Omental fat pad (tissue), 4 donors: Measurements from ENCODE around the gene GREB1. TPM values are rescaled to one million over a fixed set of nuclear protein-coding genes. Genes with fewer than 3 reads are reported as not detected.

Experiments
- ATAC-seq: fragments of 150-250 bp; one replicate; pipeline ENCODE4 v1.9.1; 2016; ENCODE audit warnings: mild to moderate bottlenecking, moderate library complexity; ENCODE audit not compliant: low FRiP score
- DNase-seq: peaks from one replicate; pipeline ENCODE4 v3.0.0-alpha.2; 2019; ENCODE audit warnings: low spot score
- total RNA-seq, 4 donors: library from RNA; depleted of rRNA; stranded (reverse); fragments of >200 nt; gene quantifications; one replicate each; pipeline ENCODE4 v1.1.0, GENCODE V29; 2016
- TF ChIP-seq, protein P1 (sequence below), 3 donors: fragments of 450-650 bp; IDR thresholded peaks; one replicate each; pipeline ENCODE4 v1.5.1; 2016 to 2017; ENCODE audit warnings: antibody characterized with exemption in 3 of 3, mild to moderate bottlenecking in 3 of 3, moderate library complexity in 2 of 3

GREB1 gene
- total RNA-seq, 4 donors from 2014 or later, result 1.9 to 12.4 (median 4.1) TPM

DNA sequence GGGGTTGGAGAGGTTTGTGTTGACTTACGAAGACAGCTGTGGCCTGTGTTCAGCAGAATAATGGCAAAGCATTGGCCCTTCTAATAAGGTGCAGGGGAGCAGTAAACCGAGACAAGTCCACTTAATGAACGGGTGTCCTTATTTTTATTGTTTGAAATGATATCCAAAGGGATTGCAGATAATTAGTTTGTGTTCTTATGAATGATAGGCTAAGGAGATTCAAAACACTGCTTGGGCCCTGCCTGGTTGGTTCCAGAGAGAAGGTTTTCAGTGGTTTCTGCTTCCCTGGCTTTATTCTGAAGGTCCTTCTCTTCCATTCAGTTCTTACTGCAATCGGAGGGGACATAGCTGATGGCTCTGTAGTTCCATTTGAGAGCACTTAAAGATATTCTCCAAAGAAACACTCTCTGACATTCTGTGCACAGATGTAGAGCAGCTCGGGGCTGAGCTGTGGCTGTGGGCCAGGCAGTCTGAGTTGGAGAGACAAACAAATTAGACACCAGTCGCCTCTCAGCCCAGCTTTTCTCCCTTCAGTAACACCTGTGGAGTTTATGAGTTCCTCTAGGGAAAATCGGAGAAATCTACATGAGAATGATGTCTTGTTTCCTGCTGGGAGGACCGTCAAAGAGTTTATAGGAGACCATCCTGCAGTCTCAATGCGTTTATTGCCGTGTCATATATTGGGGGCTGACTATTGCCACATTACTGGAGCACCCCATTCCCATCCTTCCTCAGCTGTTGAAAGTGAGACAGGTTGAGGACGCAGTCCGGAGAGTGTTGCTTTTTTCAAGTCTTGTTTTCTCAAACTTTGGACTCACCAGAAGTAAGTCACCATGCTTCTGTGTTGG lies 6.5 kb downstream of the GREB1 start:
- TF ChIP-seq, protein P1, sequence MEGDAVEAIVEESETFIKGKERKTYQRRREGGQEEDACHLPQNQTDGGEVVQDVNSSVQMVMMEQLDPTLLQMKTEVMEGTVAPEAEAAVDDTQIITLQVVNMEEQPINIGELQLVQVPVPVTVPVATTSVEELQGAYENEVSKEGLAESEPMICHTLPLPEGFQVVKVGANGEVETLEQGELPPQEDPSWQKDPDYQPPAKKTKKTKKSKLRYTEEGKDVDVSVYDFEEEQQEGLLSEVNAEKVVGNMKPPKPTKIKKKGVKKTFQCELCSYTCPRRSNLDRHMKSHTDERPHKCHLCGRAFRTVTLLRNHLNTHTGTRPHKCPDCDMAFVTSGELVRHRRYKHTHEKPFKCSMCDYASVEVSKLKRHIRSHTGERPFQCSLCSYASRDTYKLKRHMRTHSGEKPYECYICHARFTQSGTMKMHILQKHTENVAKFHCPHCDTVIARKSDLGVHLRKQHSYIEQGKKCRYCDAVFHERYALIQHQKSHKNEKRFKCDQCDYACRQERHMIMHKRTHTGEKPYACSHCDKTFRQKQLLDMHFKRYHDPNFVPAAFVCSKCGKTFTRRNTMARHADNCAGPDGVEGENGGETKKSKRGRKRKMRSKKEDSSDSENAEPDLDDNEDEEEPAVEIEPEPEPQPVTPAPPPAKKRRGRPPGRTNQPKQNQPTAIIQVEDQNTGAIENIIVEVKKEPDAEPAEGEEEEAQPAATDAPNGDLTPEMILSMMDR (IDR thresholded peaks at IDR 0.05), result no peak
- no peak for ATAC-seq

DNA sequence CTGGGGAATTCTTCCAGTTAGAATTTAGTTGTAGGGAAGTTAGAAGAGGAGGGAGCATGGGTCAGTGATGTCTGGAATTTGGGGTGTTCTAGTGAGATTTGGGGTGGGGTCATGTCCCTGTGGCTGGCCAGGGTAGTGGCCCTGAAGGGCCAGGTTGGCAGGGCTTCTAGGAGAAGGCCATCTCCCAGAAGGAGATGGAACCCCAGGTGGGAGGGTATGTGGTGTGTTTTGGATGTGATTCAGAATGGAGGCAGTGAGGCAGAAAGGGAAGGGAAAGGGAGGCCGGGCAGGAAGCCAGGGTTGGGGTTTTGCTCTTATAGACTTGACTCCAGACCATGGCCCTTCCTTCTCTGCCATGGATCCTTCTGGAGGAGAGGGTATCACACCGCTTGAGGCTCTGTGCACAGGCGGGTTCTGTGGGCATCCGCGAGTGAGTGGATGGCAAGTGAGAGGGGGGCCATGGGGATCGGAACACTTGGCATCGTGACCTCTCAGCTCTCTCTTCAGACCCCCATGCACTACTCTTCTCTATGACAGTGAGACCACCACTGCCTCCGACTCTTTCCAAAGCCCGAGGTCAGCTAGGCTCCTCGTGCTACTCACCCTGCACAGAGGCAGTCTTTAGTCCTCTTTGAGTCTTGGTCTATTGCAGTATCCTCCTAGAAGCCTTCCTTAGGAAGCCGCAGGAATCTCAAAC lies 7.3 kb downstream of the GREB1 start:
- DNase-seq (no peak), ATAC-seq (no peak)
- TF ChIP-seq, protein P1 (IDR thresholded peaks at IDR 0.05), result no peak

More for the DNA sequence above, 6.5 kb downstream of the GREB1 start:
- no peak for DNase-seq

DNA sequence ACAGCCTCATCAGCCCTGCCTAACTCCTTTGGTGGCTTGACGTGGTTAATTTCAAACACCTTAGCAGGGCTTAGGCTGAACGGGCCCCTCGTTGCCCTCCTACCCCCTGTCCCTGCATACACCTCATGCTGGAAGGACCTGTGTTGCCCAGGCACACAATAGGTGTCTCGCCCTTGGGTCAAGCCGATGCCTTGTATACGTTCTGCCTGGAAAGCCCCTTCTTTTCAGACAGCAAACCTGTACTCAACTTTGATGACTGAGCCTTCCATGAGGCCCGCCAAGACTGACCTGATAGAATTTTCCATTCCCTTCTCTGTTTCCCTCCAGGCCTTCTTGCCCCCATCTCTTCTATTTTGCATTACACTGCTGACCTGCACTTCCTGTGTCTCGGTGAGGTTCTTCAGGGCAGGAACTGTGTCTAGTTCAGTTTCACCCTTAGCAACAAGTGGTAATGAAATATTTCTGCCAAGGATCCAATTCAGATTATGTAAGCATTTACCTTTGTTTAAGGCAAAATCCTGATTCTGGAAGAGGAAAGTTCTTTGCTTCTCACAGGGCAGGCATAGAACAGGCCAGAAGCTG lies 7.9 kb downstream of the GREB1 start:
- TF ChIP-seq, protein P1 (IDR thresholded peaks at IDR 0.05), result no peak
- ATAC-seq, result no peak
- DNase-seq, result no peak

DNA sequence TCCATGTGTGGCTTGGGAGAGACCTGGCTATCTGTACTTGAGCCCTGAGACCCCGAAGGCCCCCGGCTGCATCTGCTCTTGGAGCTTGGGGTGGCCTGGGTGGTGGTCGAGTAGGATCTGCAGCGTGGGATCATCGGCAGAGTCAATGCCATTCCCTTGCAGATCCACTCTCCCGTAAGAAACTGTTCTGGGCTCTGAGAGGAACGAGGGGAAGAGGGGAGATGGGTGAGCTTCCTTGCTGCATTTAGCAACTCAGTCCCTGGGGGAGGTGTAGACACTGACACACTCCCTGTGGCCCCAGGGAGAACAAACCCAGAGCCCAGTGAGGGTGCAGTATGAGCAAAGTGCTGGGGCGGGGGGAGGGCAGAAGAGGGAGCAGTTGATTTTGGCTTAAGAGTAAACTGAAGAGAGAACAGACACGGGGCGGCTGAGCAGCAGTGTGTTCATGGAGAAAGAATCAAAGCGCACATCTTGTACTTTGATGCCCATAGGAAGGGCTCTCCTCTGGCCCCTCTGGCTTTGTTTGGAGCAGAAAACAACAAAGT lies 8.5 kb downstream of the GREB1 start:
- no peak for ATAC-seq

DNA sequence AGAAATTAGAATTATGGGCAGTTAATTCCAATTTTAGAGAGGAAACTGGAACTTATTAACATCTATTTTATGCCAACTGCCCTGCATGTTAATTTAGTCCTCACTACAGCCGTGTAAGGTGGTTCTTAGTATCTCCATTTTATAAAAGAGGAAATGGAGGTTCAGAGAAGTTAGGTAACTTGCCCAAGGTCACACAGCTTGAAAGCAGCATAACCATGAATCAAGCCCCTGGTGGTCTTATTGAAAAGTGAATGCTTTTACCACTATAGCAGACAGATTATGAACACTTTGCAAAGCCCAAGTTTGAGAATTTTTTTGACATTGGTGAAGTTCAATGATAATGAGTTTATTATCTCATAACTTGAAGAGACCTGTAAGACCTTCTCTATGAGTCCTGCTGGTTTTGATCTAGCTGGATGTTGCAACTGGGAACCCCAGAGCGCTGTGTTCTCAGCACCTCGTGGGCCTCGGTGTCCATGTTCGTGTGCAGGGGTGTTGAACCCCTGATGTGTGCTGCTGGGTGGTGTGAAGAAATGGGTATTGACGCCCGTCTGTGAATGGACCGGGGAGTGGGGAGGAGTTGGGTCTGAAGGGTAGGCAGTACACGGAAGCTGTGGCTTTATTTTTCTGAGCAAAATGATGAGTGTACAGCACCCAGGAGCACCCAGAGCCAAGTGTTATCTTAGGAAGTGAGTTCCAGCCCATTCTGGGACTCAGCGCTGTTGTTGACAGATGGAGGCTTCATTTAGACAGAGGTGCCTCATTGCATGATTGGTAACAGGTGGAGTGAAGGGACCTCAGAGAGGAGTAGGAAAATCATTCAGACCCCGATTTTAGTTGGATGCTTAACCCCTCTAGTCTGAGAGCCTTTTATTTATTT lies 9.7 kb downstream of the GREB1 start:
- DNase-seq (no peak), ATAC-seq (no peak)
- TF ChIP-seq, protein P1 (IDR thresholded peaks at IDR 0.05), result no peak

More for the DNA sequence above, 8.5 kb downstream of the GREB1 start:
- DNase-seq, result no peak
- TF ChIP-seq, protein P1 (IDR thresholded peaks at IDR 0.05), result no peak

DNA sequence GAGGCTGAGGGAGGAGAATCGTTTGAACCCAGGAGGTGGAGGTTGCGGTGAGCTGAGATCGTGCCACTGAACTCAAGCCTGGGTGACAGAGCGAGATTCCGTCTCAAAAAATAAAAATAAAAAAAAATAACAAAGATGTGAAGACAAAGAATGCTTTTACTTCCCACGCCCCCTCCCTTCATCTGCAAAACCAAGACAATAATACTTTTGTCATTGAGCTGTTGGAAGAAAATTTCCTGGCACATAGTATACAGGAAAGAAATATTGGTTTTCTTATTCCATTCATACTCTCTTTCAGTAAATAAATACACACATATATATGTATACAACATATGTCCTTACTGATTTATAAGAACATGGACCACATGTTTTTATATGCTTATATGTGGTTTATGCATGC lies 12.2 kb downstream of the GREB1 start:
- TF ChIP-seq, protein P1 (IDR thresholded peaks at IDR 0.05), result no peak
- ATAC-seq (no peak), DNase-seq (no peak)
